Ovary (tissue), 9 donors: ENCODE data around the gene S100A1. TPM values are rescaled to one million over a fixed set of nuclear protein-coding genes. Genes with fewer than 3 reads are reported as not detected.

Source experiments
- polyA plus RNA-seq, 2 donors: library from polyadenylated mRNA; stranded (reverse); fragments of 200-250 nt in 1 of 2; fragments of 350-450 nt in 1 of 2; fragmentation: Illumina TruSeq in 1 of 2; extraction: RNeasy Lipid Tissue Mini Kit (QIAGEN cat#74804) in 1 of 2; gene quantifications; one replicate each; pipeline ENCODE4 v1.2.3, GENCODE V29; 2013 to 2014
- total RNA-seq, 7 donors: library from RNA; depleted of rRNA in 2 of 7; stranded (reverse); fragments of >200 nt in 2 of 7; fragmentation: NEBNext Ultra II Directional in 3 of 7; extraction: Animal tissue kit (Norgen Biotek cat#: 25700) in 3 of 7; gene quantifications; one replicate each; pipeline versions ENCODE4 v1.1.0 to v1.2.4, GENCODE V29; 2016 to 2023
- donor health status: DM: no; HTN: no; CAD: no; lungs with moderate emphysema.
- donor health status: DM: no; HTN: no; CAD: no.
- donor health status: Bipolar disorder and iron deficiency.
- donor health status: DM: yes; HTN: yes; CAD: no.
- donor health status: DM: no; HTN: no; CAD: no.
- donor health status: DM: yes; HTN: yes; CAD: no.

S100A1 gene
- total and polyA plus RNA-seq, 9 donors, result 0.91 to 77.2 (median 1.3) TPM; not detected in 1

Other genes starting within 250 kb of the S100A1 start
- gene S100A8, start 237.4 kb upstream of the S100A1 start, total RNA-seq, result 10 to 100 TPM in 3 of 7 donors, 1 to 10 TPM in 4; 5.3 to 60.5 (median 9.1) TPM
- 10 to 100 TPM in 1 of 2 donors, 1 to 10 TPM in 1; 8.3 to 19.4 TPM for gene S100A8, start 237.4 kb upstream of the S100A1 start, polyA plus RNA-seq
- gene S100A7A, start 211.9 kb upstream of the S100A1 start, total RNA-seq, result not detected
- gene S100A7A, start 211.9 kb upstream of the S100A1 start, polyA plus RNA-seq, result not detected
- gene S100A7, start 167.8 kb upstream of the S100A1 start, total RNA-seq, result under 1 TPM in 1 of 7 donors, not detected in 6; 0.97 TPM
- gene S100A7, start 167.8 kb upstream of the S100A1 start, polyA plus RNA-seq, result not detected
- 100 to 1,000 TPM; 170 to 646 (median 456) TPM for gene S100A6, start 92.4 kb upstream of the S100A1 start, total RNA-seq
- gene S100A6, start 92.4 kb upstream of the S100A1 start, polyA plus RNA-seq, result 100 to 1,000 TPM; 587 to 764 TPM
- not detected for gene S100A5, start 87.5 kb upstream of the S100A1 start, total RNA-seq
- gene S100A5, start 87.5 kb upstream of the S100A1 start, polyA plus RNA-seq, result not detected
- gene S100A4, start 82.6 kb upstream of the S100A1 start, total RNA-seq, result 10 to 100 TPM; 12.7 to 85.5 (median 37.3) TPM
- 100 to 1,000 TPM; 104 to 160 TPM for gene S100A4, start 82.6 kb upstream of the S100A1 start, polyA plus RNA-seq
- 1 to 10 TPM in 3 of 7 donors, under 1 TPM in 1, not detected in 3; 0.48 to 2.5 (median 1.3) TPM for gene S100A3, start 79.2 kb upstream of the S100A1 start, total RNA-seq
- 1 to 10 TPM in 1 of 2 donors, not detected in 1; 2.2 TPM for gene S100A3, start 79.2 kb upstream of the S100A1 start, polyA plus RNA-seq
- 1 to 10 TPM in 4 of 7 donors, under 1 TPM in 1, not detected in 2; 0.61 to 4.0 (median 1.8) TPM for gene S100A2, start 62.6 kb upstream of the S100A1 start, total RNA-seq
- 1 to 10 TPM in 1 of 2 donors, under 1 TPM in 1; 0.88 to 3.3 TPM for gene S100A2, start 62.6 kb upstream of the S100A1 start, polyA plus RNA-seq
- gene S100A16, start 15.3 kb upstream of the S100A1 start, total RNA-seq, result 100 to 1,000 TPM in 2 of 7 donors, 10 to 100 TPM in 5; 40.7 to 110 (median 67.3) TPM
- 100 to 1,000 TPM; 117 to 200 TPM for gene S100A16, start 15.3 kb upstream of the S100A1 start, polyA plus RNA-seq
- 10 to 100 TPM in 1 of 7 donors, 1 to 10 TPM in 4, not detected in 2; 1.3 to 19.8 (median 2.9) TPM for gene S100A14, start 12.1 kb upstream of the S100A1 start, total RNA-seq
- gene S100A14, start 12.1 kb upstream of the S100A1 start, polyA plus RNA-seq, result under 1 TPM; 0.40 to 0.68 TPM
- 100 to 1,000 TPM in 4 of 7 donors, 10 to 100 TPM in 3; 73.2 to 263 (median 103) TPM for gene S100A13, start 929 bp upstream of the S100A1 start, total RNA-seq
- 100 to 1,000 TPM; 179 to 560 TPM for gene S100A13, start 929 bp upstream of the S100A1 start, polyA plus RNA-seq
- 10 to 100 TPM; 54.0 to 91.1 (median 79.0) TPM for gene CHTOP, start 5.6 kb downstream of the S100A1 start, total RNA-seq
- gene CHTOP, start 5.6 kb downstream of the S100A1 start, polyA plus RNA-seq, result 10 to 100 TPM; 66.3 to 72.9 TPM
- gene SNAPIN, start 30.3 kb downstream of the S100A1 start, total RNA-seq, result 10 to 100 TPM; 31.6 to 48.9 (median 38.4) TPM
- gene SNAPIN, start 30.3 kb downstream of the S100A1 start, polyA plus RNA-seq, result 10 to 100 TPM; 41.3 to 70.2 TPM
- 100 to 1,000 TPM in 6 of 7 donors, 10 to 100 TPM in 1; 92.5 to 133 (median 122) TPM for gene ILF2, start 42.6 kb downstream of the S100A1 start, total RNA-seq
- 100 to 1,000 TPM in 1 of 2 donors, 10 to 100 TPM in 1; 87.3 to 206 TPM for gene ILF2, start 42.6 kb downstream of the S100A1 start, polyA plus RNA-seq
- 10 to 100 TPM; 23.6 to 96.5 (median 50.7) TPM for gene NPR1, start 50.3 kb downstream of the S100A1 start, total RNA-seq
- gene NPR1, start 50.3 kb downstream of the S100A1 start, polyA plus RNA-seq, result 10 to 100 TPM; 20.6 to 31.3 TPM
- gene INTS3, start 99.6 kb downstream of the S100A1 start, total RNA-seq, result 10 to 100 TPM; 49.5 to 74.4 (median 58.6) TPM
- 10 to 100 TPM; 41.6 to 54.5 TPM for gene INTS3, start 99.6 kb downstream of the S100A1 start, polyA plus RNA-seq
- 10 to 100 TPM in 6 of 7 donors, 1 to 10 TPM in 1; 9.5 to 50.9 (median 31.1) TPM for gene SLC27A3, start 147.0 kb downstream of the S100A1 start, total RNA-seq
- gene SLC27A3, start 147.0 kb downstream of the S100A1 start, polyA plus RNA-seq, result 10 to 100 TPM; 23.2 to 31.5 TPM